Measurements from ENCODE around the gene SIN3B.

Gene SIN3B

GRCh38 chr19:16894080-16894479 lies 64.9 kb downstream of the SIN3B start (continued):
- TF ChIP-seq HOXC10 (CRISPR knock-in tag; IDR thresholded peaks at IDR 0.05), result no peak
- no peak for TF ChIP-seq TRIM28 (IDR thresholded peaks at IDR 0.05; ENCODE audit: borderline replicate concordance, low read length)
- no peak for TF ChIP-seq ZBTB49 (tag by site-specific recombination; IDR thresholded peaks at IDR 0.05; ENCODE audit: low read depth)

- POLR2A ChIA-PET, result no interaction called here
- Histone ChIP-seq H3K27ac (ENCODE audit: extremely low read depth, low read depth, low read length) (no peak overlapping the region), H3K9me3 (ENCODE audit: control insufficient read depth, insufficient read depth, low read depth, low read length) (no peaks in the 10 kb centered on the region), H3K36me3 (ENCODE audit: control insufficient read depth in 2 of 2, insufficient read depth in 1 of 2, low read length in 2 of 2) (no peaks in the 10 kb centered on the region), H3K4me3 (ENCODE audit: low read depth, low read length) (no peak overlapping the region), H3K4me1 (ENCODE audit: control insufficient read depth, insufficient read depth, low read length) (no peaks in the 10 kb centered on the region)
- peak; percentile 87 for TF ChIP-seq EGR2 (tag by site-specific recombination; IDR thresholded peaks at IDR 0.05; ENCODE audit: low read depth)
- TF ChIP-seq ZBTB17 (tag by site-specific recombination; IDR thresholded peaks at IDR 0.05), result no peak
- TF ChIP-seq ZFHX2 (tag by site-specific recombination; conservative IDR thresholded peaks at IDR 0.05), result peak; percentile 87
- no peak for TF ChIP-seq GLIS1 (tag by site-specific recombination; IDR thresholded peaks at IDR 0.05)
- peak; percentile 57 for TF ChIP-seq ZNF2 (tag by site-specific recombination; IDR thresholded peaks at IDR 0.05)
- no peak for TF ChIP-seq ZNF664 (tag by site-specific recombination; IDR thresholded peaks at IDR 0.05)
- CTCF ChIA-PET, result no interaction called here
These were observed 66.4 kb downstream of the SIN3B start for GRCh38 chr19:16895467-16896145.

GRCh38 chr19:16896146-16897028 lies 67.2 kb downstream of the SIN3B start:
- CTCF ChIA-PET, result no interaction called here
- Histone ChIP-seq H3K27ac (ENCODE audit: extremely low read depth, low read depth, low read length) (no peak overlapping the region), H3K9me3 (ENCODE audit: control insufficient read depth, insufficient read depth, low read depth, low read length) (no peaks in the 10 kb centered on the region), H3K4me1 (ENCODE audit: control insufficient read depth, insufficient read depth, low read length) (no peaks in the 10 kb centered on the region), H3K4me3 (ENCODE audit: low read depth, low read length) (peak overlapping the region; percentile 44), H3K36me3 (ENCODE audit: control insufficient read depth in 2 of 2, insufficient read depth in 1 of 2, low read length in 2 of 2) (no peaks in the 10 kb centered on the region)
- POLR2A ChIA-PET, result no interaction called here
- TF ChIP-seq GLIS1 (tag by site-specific recombination; IDR thresholded peaks at IDR 0.05) (peak; percentile 73), ZNF529 (tag by site-specific recombination; IDR thresholded peaks at IDR 0.05; ENCODE audit: insufficient replicate concordance) (no peak), OSR2 (tag by site-specific recombination; IDR thresholded peaks at IDR 0.05) (no peak), ZNF596 (tag by site-specific recombination; IDR thresholded peaks at IDR 0.05) (no peak), MZF1 (tag by site-specific recombination; IDR thresholded peaks at IDR 0.05; ENCODE audit: borderline replicate concordance) (no peak), TCF7L2 (IDR thresholded peaks at IDR 0.05; ENCODE audit: borderline replicate concordance, low read depth, low read length) (no peak), IKZF3 (tag by site-specific recombination; IDR thresholded peaks at IDR 0.05) (no peak), MYNN (tag by site-specific recombination; IDR thresholded peaks at IDR 0.05; ENCODE audit: borderline replicate concordance) (no peak), INSM2 (tag by site-specific recombination; IDR thresholded peaks at IDR 0.05) (no peak), ZNF544 (tag by site-specific recombination; IDR thresholded peaks at IDR 0.05) (no peak), KLF16 (tag by site-specific recombination; IDR thresholded peaks at IDR 0.05) (no peak), ZBTB26 (tag by site-specific recombination; optimal IDR thresholded peaks at IDR 0.05) (peak; percentile 16), ZNF24 (tag by site-specific recombination; IDR thresholded peaks at IDR 0.05) (no peak), SP2 (tag by site-specific recombination; IDR thresholded peaks at IDR 0.05) (no peak), ZNF704 (tag by site-specific recombination; IDR thresholded peaks at IDR 0.05) (no peak), ZNF747 (tag by site-specific recombination; IDR thresholded peaks at IDR 0.05) (no peak), ZNF366 (tag by site-specific recombination; conservative IDR thresholded peaks at IDR 0.05) (no peak), TRIM28 (IDR thresholded peaks at IDR 0.05; ENCODE audit: borderline replicate concordance, low read length) (no peak), ZNF341 (tag by site-specific recombination; IDR thresholded peaks at IDR 0.05; ENCODE audit: low read depth) (peak; percentile 68; the same call in 1 of the 2 replicates), ZNF560 (tag by site-specific recombination; IDR thresholded peaks at IDR 0.05; ENCODE audit: borderline replicate concordance) (no peak)
